GF-D8 (cell line): ENCODE measurements around the gene TRPM6.
"Not testable (repeated sequence)": the region's sequence is repeated elsewhere in the genome, so short reads cannot be mapped to it uniquely, and the experiment has no call there.

ENCODE experiments used
- DNase-seq: peaks from one replicate; lab custom pipeline; 2025; lab: John Stamatoyannopoulos, UW

Gene TRPM6

GRCh38 chr9:74887041-74887980, at the start of gene TRPM6:
Gene TRPM6, minus strand, starts transcription at chr9:74887921. Its CDS starts 65 bp downstream, at chr9:74887856.
- DNase-seq = peak; percentile 38

- DNase-seq = no peak
Measured at GRCh38 chr9:74935008-74935407, 47.3 kb upstream of the TRPM6 start.

- no peak for DNase-seq
Measured at GRCh38 chr9:74921737-74922136, 34.0 kb upstream of the TRPM6 start.

GRCh38 chr9:74920944-74921626, 33.4 kb upstream of the TRPM6 start:
- no peak for DNase-seq

GRCh38 chr9:74910036-74910435, 22.3 kb upstream of the TRPM6 start:
- no peak for DNase-seq

GRCh38 chr9:74908665-74909064, 20.9 kb upstream of the TRPM6 start:
- DNase-seq = no peak

- DNase-seq = no peak
Measured at GRCh38 chr9:74907085-74907484, 19.4 kb upstream of the TRPM6 start.

- no peak for DNase-seq
Measured at GRCh38 chr9:74901001-74901400, 13.3 kb upstream of the TRPM6 start.

GRCh38 chr9:74888449-74888848, 728 bp upstream of the TRPM6 start:
- not testable (repeated sequence) for DNase-seq

GRCh38 chr9:74887981-74888370, 255 bp upstream of the TRPM6 start:
- DNase-seq = no peak

GRCh38 chr9:74876382-74876949, 11.3 kb downstream of the TRPM6 start:
- no peak for DNase-seq

- no peak for DNase-seq
Measured at GRCh38 chr9:74875656-74876055, 12.1 kb downstream of the TRPM6 start.

GRCh38 chr9:74874220-74874619, 13.5 kb downstream of the TRPM6 start:
- no peak for DNase-seq

GRCh38 chr9:74872619-74873233, 15.0 kb downstream of the TRPM6 start:
- DNase-seq = no peak

- no peak for DNase-seq
Measured at GRCh38 chr9:74867483-74867882, 20.2 kb downstream of the TRPM6 start.

- peak; percentile 14 for DNase-seq
Measured at GRCh38 chr9:74865177-74865576, 22.5 kb downstream of the TRPM6 start.

- DNase-seq = no peak
Measured at GRCh38 chr9:74861773-74862474, 25.8 kb downstream of the TRPM6 start.

- DNase-seq = no peak
Measured at GRCh38 chr9:74861071-74861470, 26.6 kb downstream of the TRPM6 start.

GRCh38 chr9:74860247-74860646, 27.5 kb downstream of the TRPM6 start:
- DNase-seq = not testable (repeated sequence)

GRCh38 chr9:74859786-74860185, 27.9 kb downstream of the TRPM6 start:
- no peak for DNase-seq

- DNase-seq = no peak
Measured at GRCh38 chr9:74858751-74859414, 28.8 kb downstream of the TRPM6 start.
